Uterus (tissue), 4 donors: ENCODE measurements around the gene GSTA3. TPM values are rescaled to one million over a fixed set of nuclear protein-coding genes. Genes with fewer than 3 reads are reported as not detected.

Source experiments
- DNase-seq, 2 donors: peaks; one replicate each; pipeline ENCODE4 v3.0.0-alpha.2; 2019 to 2020
- H3K27ac ChIP-seq, 2 donors: fragments of 200-600 bp; sonication (generic); 1 replicate in 1 of 2; 2 replicates in 1 of 2; pipeline ENCODE4 v1.5.1; 2016 to 2018
- H3K27me3 ChIP-seq, 2 donors: fragments of 200-600 bp; sonication (generic); one replicate each; pipeline ENCODE4 v1.5.1; 2018 to 2019; ENCODE audit warnings: control low read depth in 1 of 2
- H3K36me3 ChIP-seq, 2 donors: fragments of 200-600 bp; sonication (generic); one replicate each; pipeline ENCODE4 v1.5.1; 2019; ENCODE audit warnings: control low read depth in 1 of 2
- H3K4me1 ChIP-seq, 2 donors: fragments of 200-600 bp; sonication (generic); one replicate each; pipeline ENCODE4 v1.5.1; 2018 to 2019; ENCODE audit warnings: control low read depth in 1 of 2
- H3K4me3 ChIP-seq, 2 donors: fragments of 200-600 bp; sonication (generic); 1 replicate in 1 of 2; 2 replicates in 1 of 2; pipeline ENCODE4 v1.5.1; 2018 to 2019; ENCODE audit warnings: mild to moderate bottlenecking in 1 of 2
- H3K9me3 ChIP-seq, 2 donors: fragments of 200-600 bp; sonication (generic); one replicate each; pipeline ENCODE4 v1.5.1; 2019; ENCODE audit warnings: control low read depth in 1 of 2
- POLR2A ChIP-seq, 2 donors: fragments of 450-650 bp; IDR thresholded peaks; one replicate each; pipeline ENCODE4 v1.6.1; 2016; ENCODE audit warnings: antibody characterized with exemption in 2 of 2, mild to moderate bottlenecking in 1 of 2, moderate library complexity in 1 of 2
- intact Hi-C: fragments of 100-400 bp; cut with DNase I; formaldehyde crosslinking; loops from one replicate; pipeline ENCODE4 v1.15.1; 2023; ENCODE audit warnings: low total_unique reads
- total RNA-seq, 4 donors: library from RNA; depleted of rRNA in 3 of 4; stranded (reverse); fragments of >200 nt in 3 of 4; gene quantifications; one replicate each; pipeline versions ENCODE4 v1.1.0 to v1.2.4, GENCODE V29; 2014 to 2023
- TF ChIP-seq, protein P1 (sequence below), 4 experiments: fragments of 200-600 bp in 2 of 4; fragments of 450-650 bp in 2 of 4; sonication (generic) in 2 of 4; IDR thresholded peaks; one replicate each; pipeline ENCODE4 v1.5.1; 2016 to 2019; ENCODE audit warnings: antibody characterized with exemption in 4 of 4, mild to moderate bottlenecking in 2 of 4, moderate library complexity in 1 of 4
- donor health status: DM: yes; HTN: yes; CAD: no.

GSTA3 gene
- total RNA-seq, 4 donors from 2014 or later, result 0.35 to 0.98 TPM; not detected in 2

DNA sequence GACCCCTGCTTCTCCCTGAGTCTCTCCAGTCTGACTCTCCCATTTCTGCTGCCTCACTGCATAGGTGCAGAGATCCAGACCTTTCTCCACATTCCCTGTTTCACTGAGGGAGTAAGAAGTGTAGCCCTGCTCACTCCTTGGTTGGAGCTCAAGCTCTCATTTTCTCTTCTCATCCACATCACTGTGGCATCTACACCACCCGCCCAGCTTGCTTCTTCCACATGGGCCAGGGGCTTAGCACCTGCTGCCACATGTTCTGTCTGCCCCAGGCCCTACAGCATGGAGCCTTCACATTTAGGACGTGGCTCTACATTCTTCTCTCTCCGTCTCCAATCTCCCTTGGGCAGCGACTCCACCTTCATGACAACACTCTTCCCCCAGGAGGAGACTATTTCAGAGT lies 60.4 kb downstream of the GSTA3 start:
- no peak for TF ChIP-seq POLR2A (IDR thresholded peaks at IDR 0.05)
- TF ChIP-seq, protein P1, sequence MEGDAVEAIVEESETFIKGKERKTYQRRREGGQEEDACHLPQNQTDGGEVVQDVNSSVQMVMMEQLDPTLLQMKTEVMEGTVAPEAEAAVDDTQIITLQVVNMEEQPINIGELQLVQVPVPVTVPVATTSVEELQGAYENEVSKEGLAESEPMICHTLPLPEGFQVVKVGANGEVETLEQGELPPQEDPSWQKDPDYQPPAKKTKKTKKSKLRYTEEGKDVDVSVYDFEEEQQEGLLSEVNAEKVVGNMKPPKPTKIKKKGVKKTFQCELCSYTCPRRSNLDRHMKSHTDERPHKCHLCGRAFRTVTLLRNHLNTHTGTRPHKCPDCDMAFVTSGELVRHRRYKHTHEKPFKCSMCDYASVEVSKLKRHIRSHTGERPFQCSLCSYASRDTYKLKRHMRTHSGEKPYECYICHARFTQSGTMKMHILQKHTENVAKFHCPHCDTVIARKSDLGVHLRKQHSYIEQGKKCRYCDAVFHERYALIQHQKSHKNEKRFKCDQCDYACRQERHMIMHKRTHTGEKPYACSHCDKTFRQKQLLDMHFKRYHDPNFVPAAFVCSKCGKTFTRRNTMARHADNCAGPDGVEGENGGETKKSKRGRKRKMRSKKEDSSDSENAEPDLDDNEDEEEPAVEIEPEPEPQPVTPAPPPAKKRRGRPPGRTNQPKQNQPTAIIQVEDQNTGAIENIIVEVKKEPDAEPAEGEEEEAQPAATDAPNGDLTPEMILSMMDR (IDR thresholded peaks at IDR 0.05), result no peak
- no peak overlapping the region for H3K27ac ChIP-seq
- no peaks in the 10 kb centered on the region for H3K4me1 ChIP-seq
- no peaks in the 10 kb centered on the region for H3K36me3 ChIP-seq
- no peaks in the 10 kb centered on the region for H3K27me3 ChIP-seq
- no peaks in the 10 kb centered on the region for H3K9me3 ChIP-seq
- no peak overlapping the region for H3K4me3 ChIP-seq
- intact Hi-C loops, result no loop called here
- DNase-seq, result no peak

Other genes with a start within 250 kb of the GSTA3 start
- 10 to 100 TPM in 3 of 4 donors, 1 to 10 TPM in 1; 9.5 to 65.0 (median 32.8) TPM for gene TMEM14A, start 238.6 kb downstream of the GSTA3 start, total RNA-seq
- not detected for gene GSTA2, start 146.2 kb downstream of the GSTA3 start, total RNA-seq
- gene GSTA1, start 105.9 kb downstream of the GSTA3 start, total RNA-seq, result under 1 TPM in 2 of 4 donors, not detected in 2; 0.90 to 0.95 TPM
- not detected for gene GSTA5, start 68.9 kb downstream of the GSTA3 start, total RNA-seq
- 10 to 100 TPM in 3 of 4 donors, 1 to 10 TPM in 1; 7.7 to 59.2 (median 23.0) TPM for gene GSTA4, start 85.6 kb upstream of the GSTA3 start, total RNA-seq
- 10 to 100 TPM in 3 of 4 donors, 1 to 10 TPM in 1; 9.9 to 18.2 (median 12.9) TPM for gene CILK1, start 152.1 kb upstream of the GSTA3 start, total RNA-seq
- gene FBXO9, start 155.7 kb upstream of the GSTA3 start, total RNA-seq, result 100 to 1,000 TPM in 1 of 4 donors, 10 to 100 TPM in 3; 13.8 to 138 (median 34.4) TPM
- gene GCM1, start 239.1 kb upstream of the GSTA3 start, total RNA-seq, result not detected